Renal cortical epithelial cell (primary cell): ENCODE measurements around the gene INTS6. TPM values are rescaled to one million over a fixed set of nuclear protein-coding genes. Genes with fewer than 3 reads are reported as not detected.
A peak's percentile ranks its signal among the peaks of the same experiment; 100 is the strongest.

Source experiments
- DNase-seq: peaks from one replicate; pipeline ENCODE4 v3.0.0-alpha.2; 2011; ENCODE audit warnings: low read depth
- total RNA-seq: library from RNA; depleted of rRNA; stranded (reverse); fragments of >200 nt; gene quantifications from 2 replicates; pipeline ENCODE4 v1.2.3, GENCODE V29; 2014

Gene INTS6
- total RNA-seq, 1 donor from 2014 or later = 59.2 TPM

- DNase-seq = no peak
Observed at GRCh38 chr13:51405176-51405575, 47.7 kb downstream of the INTS6 start.

DNA sequence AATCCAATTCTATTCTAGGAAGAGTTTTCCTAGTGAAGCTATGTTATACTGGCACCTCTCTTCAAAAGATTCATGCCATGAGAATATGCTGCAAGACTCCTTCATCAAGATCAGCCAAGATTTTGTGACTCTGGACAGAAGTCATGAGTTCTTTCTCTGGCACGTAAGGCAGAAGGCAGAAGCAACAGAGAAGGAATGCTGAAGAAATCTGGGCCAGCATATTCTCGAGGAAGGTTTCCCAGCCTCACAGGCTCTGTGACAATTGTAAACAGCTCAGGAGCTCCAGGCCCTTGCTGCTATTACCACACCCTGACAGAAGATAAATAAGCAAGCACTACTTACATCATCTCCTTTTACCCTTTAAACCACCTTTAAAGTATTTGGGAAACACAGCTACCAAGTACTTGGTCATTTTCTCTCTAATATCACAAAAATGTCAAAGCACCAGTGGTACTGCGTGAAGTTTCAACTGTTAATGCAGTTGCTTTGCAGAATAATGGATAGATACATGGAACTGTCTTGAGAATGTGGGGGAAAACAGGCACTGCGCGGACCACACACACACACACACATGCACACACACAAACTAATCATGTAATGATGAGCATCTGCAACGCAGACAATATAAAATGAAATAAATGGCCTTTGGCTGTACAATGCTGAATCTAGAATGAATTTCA, 55.4 kb downstream of the INTS6 start:
- DNase-seq = peak; percentile 46

DNA sequence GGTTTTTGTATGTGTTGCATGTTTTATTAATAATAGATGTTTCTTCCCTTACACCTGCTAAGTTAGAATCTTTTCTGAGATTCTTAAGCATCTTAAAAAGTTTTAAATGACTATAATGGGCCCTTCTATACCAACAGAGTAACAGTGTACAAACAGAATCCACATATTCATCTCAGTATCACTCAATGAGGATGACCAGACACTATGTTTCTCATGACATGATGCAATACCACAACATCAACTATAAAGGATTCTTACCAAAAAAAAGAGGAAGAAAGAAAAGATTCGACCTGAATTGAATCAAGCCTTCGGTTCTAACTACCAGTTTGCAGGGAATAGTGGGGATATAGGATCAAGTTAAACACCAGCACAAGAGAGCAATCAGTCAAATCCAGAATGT, 56.5 kb downstream of the INTS6 start:
- no peak for DNase-seq

- no peak for DNase-seq
Observed at GRCh38 chr13:51394724-51395123, 58.1 kb downstream of the INTS6 start.

DNA sequence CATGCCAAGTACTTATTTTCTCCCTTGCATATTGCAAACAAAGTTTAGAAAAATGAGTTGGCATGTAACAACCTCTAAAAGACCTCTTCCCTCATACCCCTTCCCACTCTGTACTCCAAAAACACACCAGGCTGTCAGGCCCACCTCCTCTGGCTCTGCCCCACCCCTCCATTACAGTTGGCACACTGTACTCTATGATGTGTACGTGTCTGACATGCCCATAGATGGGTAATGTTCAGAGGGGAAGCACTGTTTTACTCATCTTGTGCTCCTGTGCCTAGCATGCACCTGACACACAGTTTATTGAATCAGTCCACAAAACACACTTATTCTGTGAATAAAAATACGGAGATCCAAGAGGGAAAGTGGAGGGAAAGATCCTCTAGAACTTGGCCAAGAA, 67.7 kb downstream of the INTS6 start:
- DNase-seq = no peak

DNA sequence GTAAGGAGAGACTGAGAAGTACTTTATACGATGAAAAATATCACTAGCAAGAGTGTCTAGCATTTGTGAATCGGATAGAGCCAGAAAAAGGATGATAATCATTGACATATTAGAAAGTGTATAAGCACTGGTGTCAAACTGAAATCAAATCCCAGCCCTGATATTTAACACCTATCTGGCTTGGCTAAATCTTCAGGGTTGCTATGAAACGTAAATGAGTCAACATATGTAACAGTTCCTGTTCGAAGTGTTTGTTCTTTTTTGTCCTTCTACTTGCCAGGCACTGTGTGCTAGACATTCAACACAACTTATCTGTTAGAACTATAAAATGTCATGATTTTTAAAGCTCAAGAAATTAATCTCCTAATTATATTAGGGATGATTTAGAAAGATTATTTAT, 72.6 kb downstream of the INTS6 start:
- peak; percentile 22 for DNase-seq

- DNase-seq = peak; percentile 73
Observed at GRCh38 chr13:51373451-51373850, 79.4 kb downstream of the INTS6 start.

- no peak for DNase-seq
Observed at GRCh38 chr13:51371768-51372399, 81.0 kb downstream of the INTS6 start.

GRCh38 chr13:51370811-51371210, 82.0 kb downstream of the INTS6 start:
- DNase-seq = no peak

DNA sequence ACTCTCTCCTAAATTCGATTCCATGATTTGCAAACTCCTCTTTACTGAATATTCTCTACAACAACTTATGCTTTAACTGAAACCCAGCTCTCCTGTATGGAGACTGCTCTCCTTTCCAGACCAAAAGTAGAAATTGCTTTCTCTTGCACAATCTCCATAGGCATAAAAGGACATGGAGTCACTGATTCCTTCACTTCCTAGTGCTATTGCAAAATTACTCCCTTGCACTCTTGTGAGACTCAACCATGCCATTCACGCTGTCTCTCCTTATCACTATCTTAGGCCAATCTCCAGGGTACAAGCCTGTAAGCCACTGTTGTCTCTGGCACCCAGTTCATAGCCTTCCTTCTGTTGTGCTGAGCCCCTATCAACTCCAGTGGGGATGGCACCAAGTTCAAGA, 82.7 kb downstream of the INTS6 start:
- peak; percentile 49 for DNase-seq

DNA sequence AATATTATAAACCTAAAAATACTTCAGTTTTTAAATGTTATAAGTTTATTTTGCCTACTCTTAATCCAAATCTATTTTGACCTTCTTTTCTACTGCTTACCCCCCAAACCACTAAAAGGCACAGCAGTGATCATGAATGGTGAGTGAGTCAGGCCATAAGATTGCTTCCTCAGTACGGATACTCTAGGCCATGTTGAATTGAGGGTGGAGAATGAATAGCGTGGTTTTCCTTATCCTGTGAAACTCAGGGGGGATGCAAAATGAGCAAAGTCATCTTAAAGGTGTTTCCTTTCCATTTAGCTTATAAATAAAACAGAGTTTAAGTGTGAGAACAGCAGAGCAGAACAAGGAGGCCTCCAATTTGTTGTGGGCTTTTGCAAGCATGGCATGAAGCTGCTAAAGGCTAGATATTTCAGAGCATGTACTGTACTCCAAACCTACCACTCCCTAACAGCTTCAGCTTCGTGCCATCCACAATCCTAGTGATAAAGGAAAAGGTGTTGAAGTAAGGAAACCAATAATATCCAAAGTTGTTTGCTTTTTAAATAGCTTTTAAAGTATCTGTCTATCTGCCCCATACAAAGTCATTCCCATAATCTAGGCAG, 88.3 kb downstream of the INTS6 start:
- DNase-seq = peak; percentile 57

GRCh38 chr13:51363625-51364024, 89.2 kb downstream of the INTS6 start:
- no peak for DNase-seq

GRCh38 chr13:51361106-51361505, 91.7 kb downstream of the INTS6 start:
- peak; percentile 39 for DNase-seq

GRCh38 chr13:51360489-51360888, 92.3 kb downstream of the INTS6 start:
- peak; percentile 10 for DNase-seq

GRCh38 chr13:51359352-51359751, 93.5 kb downstream of the INTS6 start:
- no peak for DNase-seq

DNA sequence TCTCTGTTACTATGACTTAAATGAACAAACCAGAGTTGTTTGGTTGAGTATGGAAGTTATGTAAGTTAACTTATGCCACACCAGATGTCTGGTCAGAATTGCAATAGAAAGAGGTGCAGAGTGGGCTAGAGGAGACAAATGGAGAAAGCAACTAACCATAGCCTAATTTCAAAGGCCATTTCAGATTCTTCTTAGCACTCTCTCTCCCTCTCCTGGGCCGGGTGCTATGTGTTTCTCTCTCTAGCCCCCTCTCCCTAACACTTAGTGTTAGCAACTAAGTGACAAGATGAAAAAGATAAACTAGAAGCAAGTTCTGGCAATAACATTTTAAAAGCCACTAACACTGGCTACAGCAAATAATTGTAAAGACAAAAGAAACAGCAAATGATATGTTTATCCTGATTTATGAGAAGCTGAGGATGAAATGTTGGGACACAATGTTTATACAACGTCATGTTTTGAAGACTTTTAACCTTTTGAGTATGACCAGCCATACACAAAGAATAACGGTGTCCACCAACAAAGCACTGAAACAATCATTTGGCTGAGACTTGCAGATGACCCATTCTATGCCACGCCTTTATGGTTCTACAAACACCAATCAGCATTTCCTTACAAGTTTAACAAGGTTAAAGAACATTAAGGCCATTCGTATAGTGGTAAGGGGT, 94.8 kb downstream of the INTS6 start:
- no peak for DNase-seq

DNA sequence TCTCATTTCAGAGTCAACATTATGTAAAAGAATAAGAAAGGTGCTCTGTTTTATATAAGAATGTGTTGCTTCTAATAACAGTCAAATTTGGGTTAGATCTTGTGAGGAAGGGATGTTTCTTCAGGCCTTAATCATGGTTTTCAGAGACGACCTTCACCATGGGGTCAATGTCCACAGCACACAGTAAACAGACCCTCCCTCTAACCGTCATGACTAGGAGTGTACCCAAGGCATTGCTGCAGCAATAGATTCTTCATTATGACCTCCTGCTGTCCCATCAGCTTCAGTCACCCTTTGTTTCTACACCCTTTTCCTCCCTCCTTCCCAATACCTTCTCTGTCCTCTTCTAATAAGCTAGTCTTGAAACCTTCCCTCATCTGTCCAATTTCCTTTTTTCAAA, 97.6 kb downstream of the INTS6 start:
- no peak for DNase-seq

GRCh38 chr13:51349016-51349415, 103.8 kb downstream of the INTS6 start:
- DNase-seq = no peak

DNA sequence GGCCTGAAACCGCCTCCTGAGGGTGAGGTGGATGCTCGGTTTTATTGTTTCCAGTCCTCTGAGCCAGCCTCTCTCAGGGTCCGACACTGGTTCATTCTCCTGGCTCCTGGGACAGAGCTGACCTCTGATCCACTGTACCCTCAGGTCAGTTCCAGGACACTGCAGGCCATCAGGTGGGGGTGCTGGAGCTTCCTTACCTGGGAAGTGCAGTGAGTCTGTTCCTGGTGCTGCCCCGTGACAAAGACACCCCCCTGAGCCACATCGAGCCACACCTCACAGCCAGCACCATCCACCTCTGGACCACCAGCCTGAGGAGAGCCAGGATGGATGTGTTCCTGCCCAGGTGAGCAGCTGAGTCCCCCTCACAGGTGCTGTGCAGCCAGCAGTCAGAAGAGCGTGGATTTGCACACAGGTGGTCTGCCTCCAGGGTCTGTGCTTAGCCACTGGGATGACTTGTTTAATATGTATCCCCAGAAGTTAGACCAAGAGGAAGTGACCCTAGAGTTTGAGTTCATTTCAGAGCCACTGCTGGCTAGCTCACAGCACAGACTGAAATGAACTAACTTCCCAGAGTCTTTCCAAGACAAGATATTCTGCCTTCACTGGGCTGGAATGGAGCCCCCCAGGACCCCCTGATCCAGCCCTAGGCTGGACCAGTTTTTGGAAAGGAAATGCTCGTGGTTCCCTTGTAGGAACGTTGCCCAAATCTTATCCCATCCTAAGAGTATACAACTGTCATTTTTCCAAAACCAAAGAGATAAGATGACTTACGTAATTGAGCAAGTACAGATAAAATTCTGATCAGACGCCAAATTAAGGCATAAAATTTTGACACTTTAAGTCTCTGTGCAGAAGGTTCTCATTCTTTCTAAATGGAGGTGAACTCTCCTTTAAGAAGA, 104.5 kb downstream of the INTS6 start:
- no peak for DNase-seq

- no peak for DNase-seq
Observed at GRCh38 chr13:51347099-51347498, 105.7 kb downstream of the INTS6 start.

GRCh38 chr13:51346397-51346796, 106.4 kb downstream of the INTS6 start:
- no peak for DNase-seq

GRCh38 chr13:51343475-51343874, 109.4 kb downstream of the INTS6 start:
- no peak for DNase-seq
